ENCODE data around the gene KDM5A. TPM values are rescaled to one million over a fixed set of nuclear protein-coding genes. Genes with fewer than 3 reads are reported as not detected.

Gene KDM5A
- total and polyA plus RNA-seq, 2 experiments from 2014 or later = 30.8 to 54.7 TPM

DNA sequence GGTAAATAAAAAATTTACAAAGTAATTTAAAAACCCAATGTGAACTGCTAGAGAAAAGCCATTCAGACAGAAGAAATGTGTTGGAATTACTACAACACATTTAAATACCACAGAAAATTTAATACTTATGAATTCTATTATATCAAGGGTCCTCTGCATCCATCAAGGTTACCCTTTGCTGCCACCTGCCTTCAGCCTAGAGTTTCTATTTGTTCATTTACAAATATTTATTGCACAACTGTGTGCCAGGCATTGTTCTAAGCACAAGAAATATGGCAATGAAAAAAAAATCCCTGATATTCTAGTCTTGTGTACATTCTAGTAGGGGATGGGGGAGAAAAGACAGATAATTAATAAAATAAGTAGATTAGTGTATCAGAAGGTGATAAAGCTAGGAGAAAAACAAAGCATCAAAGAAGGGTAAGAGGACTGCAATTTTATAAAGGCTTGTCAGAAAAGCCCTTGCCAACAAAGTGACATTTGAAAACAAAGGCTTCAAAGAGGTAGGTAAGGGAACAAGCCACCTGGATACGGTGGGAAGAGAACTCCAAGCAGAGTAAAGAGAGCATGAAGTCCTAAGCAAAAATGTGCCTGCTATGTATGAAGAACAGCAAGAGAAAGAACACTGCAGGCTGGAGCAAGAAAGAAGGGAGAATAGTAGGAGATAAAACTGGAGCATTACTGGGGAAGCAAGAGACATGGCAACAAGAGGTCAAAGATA lies 67.4 kb downstream of the KDM5A start:
- H4K20me1 ChIP-seq (ENCODE audit: insufficient read depth, poor library complexity, severe bottlenecking) = no peaks in the 10 kb centered on the region
- H3K4me3 ChIP-seq = no peak overlapping the region
- H3K9me3 ChIP-seq (ENCODE audit: low read depth) = no peaks in the 10 kb centered on the region
- no peak overlapping the region for H3K4me2 ChIP-seq
- no peaks in the 10 kb centered on the region for H3K4me1 ChIP-seq (ENCODE audit: insufficient read depth)
- H3K79me2 ChIP-seq = no peaks in the 10 kb centered on the region
- WGBS (ENCODE audit: low lambda C conversion rate, missing lambda C conversion rate) = 100% methylated on average over 1 of the region's 1 CpG
- no peak overlapping the region for H2AFZ ChIP-seq
- DNase-seq (ENCODE audit: low spot score) = peak; percentile 31
- no peak overlapping the region for H3K27ac ChIP-seq
- no peaks in the 10 kb centered on the region for H3K27me3 ChIP-seq
- H3K9me2 ChIP-seq (replicated peaks; ENCODE audit: insufficient read depth) = no peaks in the 10 kb centered on the region
- peaks cover 9% of the 10 kb centered on the region for H3K36me3 ChIP-seq (replicated peaks; ENCODE audit: insufficient read depth, low read depth)
- no peak for TF ChIP-seq EZH2 (IDR thresholded peaks at IDR 0.05; ENCODE audit: borderline replicate concordance)
- no peak for TF ChIP-seq EZH2phosphoT487 (IDR thresholded peaks at IDR 0.05; ENCODE audit: low read depth, severe bottlenecking, unreplicated experiment)
- TF ChIP-seq, protein P1, sequence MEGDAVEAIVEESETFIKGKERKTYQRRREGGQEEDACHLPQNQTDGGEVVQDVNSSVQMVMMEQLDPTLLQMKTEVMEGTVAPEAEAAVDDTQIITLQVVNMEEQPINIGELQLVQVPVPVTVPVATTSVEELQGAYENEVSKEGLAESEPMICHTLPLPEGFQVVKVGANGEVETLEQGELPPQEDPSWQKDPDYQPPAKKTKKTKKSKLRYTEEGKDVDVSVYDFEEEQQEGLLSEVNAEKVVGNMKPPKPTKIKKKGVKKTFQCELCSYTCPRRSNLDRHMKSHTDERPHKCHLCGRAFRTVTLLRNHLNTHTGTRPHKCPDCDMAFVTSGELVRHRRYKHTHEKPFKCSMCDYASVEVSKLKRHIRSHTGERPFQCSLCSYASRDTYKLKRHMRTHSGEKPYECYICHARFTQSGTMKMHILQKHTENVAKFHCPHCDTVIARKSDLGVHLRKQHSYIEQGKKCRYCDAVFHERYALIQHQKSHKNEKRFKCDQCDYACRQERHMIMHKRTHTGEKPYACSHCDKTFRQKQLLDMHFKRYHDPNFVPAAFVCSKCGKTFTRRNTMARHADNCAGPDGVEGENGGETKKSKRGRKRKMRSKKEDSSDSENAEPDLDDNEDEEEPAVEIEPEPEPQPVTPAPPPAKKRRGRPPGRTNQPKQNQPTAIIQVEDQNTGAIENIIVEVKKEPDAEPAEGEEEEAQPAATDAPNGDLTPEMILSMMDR (IDR thresholded peaks at IDR 0.05; ENCODE audit: poor library complexity) = peak; percentile 36

GRCh38 chr12:318759-319515 lies 70.2 kb downstream of the KDM5A start:
- no peaks in the 10 kb centered on the region for H3K4me1 ChIP-seq (ENCODE audit: insufficient read depth)
- no peak overlapping the region for H2AFZ ChIP-seq
- no peak overlapping the region for H3K27ac ChIP-seq
- no peaks in the 10 kb centered on the region for H3K9me3 ChIP-seq (ENCODE audit: low read depth)
- no peaks in the 10 kb centered on the region for H3K9me2 ChIP-seq (replicated peaks; ENCODE audit: insufficient read depth)
- H3K4me2 ChIP-seq = no peak overlapping the region
- H3K79me2 ChIP-seq = no peaks in the 10 kb centered on the region
- WGBS (ENCODE audit: low lambda C conversion rate, missing lambda C conversion rate) = 93% methylated on average over 9 of the region's 9 CpGs
- TF ChIP-seq EZH2phosphoT487 (IDR thresholded peaks at IDR 0.05; ENCODE audit: low read depth, severe bottlenecking, unreplicated experiment) = no peak
- TF ChIP-seq EZH2 (IDR thresholded peaks at IDR 0.05; ENCODE audit: borderline replicate concordance) = no peak
- TF ChIP-seq, protein P1 (IDR thresholded peaks at IDR 0.05; ENCODE audit: poor library complexity) = no peak
- no peak for DNase-seq (ENCODE audit: low spot score)
- no peaks in the 10 kb centered on the region for H3K27me3 ChIP-seq
- no peak overlapping the region for H3K4me3 ChIP-seq
- H3K36me3 ChIP-seq (replicated peaks; ENCODE audit: insufficient read depth, low read depth) = peaks cover 9% of the 10 kb centered on the region
- no peaks in the 10 kb centered on the region for H4K20me1 ChIP-seq (ENCODE audit: insufficient read depth, poor library complexity, severe bottlenecking)

GRCh38 chr12:308511-308910 lies 80.6 kb downstream of the KDM5A start:
- no peaks in the 10 kb centered on the region for H3K27me3 ChIP-seq

More at GRCh38 chr12:308511-308910, 80.6 kb downstream of the KDM5A start:
- Histone ChIP-seq H3K9me2 (replicated peaks; ENCODE audit: insufficient read depth) (no peaks in the 10 kb centered on the region), H3K4me1 (ENCODE audit: insufficient read depth) (no peaks in the 10 kb centered on the region), H2AFZ (no peak overlapping the region), H3K79me2 (peaks cover 14% of the 10 kb centered on the region), H4K20me1 (ENCODE audit: insufficient read depth, poor library complexity, severe bottlenecking) (no peaks in the 10 kb centered on the region), H3K4me3 (no peak overlapping the region), H3K4me2 (no peak overlapping the region), H3K27ac (no peak overlapping the region), H3K36me3 (replicated peaks; ENCODE audit: insufficient read depth, low read depth) (peaks cover 9% of the 10 kb centered on the region), H3K9me3 (ENCODE audit: low read depth) (no peaks in the 10 kb centered on the region)
- DNase-seq (ENCODE audit: low spot score) = no peak
- TF ChIP-seq EZH2phosphoT487 (IDR thresholded peaks at IDR 0.05; ENCODE audit: low read depth, severe bottlenecking, unreplicated experiment) (no peak), EZH2 (IDR thresholded peaks at IDR 0.05; ENCODE audit: borderline replicate concordance) (no peak)
- TF ChIP-seq, protein P1 (IDR thresholded peaks at IDR 0.05; ENCODE audit: poor library complexity) = no peak
- 88% methylated on average over 2 of the region's 2 CpGs for WGBS (ENCODE audit: low lambda C conversion rate, missing lambda C conversion rate)
